ENCODE data around the gene STXBP5. TPM values are rescaled to one million over a fixed set of nuclear protein-coding genes. Genes with fewer than 3 reads are reported as not detected.

Gene STXBP5
- 10 to 100 TPM; 18.1 to 22.1 (median 20.0) TPM for total RNA-seq

DNA sequence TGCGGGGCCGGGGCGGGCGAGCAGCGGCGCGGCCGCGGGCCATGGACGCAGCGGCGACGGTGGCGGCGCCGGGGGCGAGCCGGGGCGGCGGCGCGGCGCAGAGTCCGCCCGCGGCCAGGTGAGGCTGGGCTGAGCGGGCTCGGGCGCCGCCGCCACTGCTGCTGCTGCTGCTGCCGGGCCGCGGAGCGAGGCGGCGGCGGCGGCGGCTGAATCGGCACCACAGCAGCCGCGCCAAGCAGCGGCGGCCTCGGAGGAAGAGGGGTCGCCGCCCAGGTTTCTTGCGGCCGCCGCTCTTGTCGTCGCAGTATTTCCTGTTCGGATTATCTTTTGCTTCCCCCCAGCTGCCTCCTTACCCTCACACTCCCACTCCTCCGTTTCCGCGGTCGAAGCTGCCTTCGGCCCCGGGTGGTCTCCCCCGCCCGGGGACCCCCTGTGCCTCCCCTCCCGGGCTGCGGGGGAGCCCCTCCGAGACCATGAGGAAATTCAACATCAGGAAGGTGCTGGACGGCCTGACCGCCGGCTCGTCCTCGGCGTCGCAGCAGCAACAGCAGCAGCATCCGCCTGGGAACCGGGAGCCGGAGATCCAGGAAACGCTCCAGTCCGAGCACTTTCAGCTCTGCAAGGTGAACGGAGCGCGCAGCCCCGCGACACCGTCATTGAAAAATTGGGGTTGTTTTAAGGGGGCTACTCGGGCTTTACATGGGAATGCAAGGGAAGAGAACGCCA lies at the start of gene STXBP5:
STXBP5 (plus strand) TSS at position 358 of the 726 bp plus-strand sequence; CDS start at position 474, 116 bp downstream.
- DNase-seq (ENCODE audit: extremely low spot score), result no peak
- TF ChIP-seq, protein P1, sequence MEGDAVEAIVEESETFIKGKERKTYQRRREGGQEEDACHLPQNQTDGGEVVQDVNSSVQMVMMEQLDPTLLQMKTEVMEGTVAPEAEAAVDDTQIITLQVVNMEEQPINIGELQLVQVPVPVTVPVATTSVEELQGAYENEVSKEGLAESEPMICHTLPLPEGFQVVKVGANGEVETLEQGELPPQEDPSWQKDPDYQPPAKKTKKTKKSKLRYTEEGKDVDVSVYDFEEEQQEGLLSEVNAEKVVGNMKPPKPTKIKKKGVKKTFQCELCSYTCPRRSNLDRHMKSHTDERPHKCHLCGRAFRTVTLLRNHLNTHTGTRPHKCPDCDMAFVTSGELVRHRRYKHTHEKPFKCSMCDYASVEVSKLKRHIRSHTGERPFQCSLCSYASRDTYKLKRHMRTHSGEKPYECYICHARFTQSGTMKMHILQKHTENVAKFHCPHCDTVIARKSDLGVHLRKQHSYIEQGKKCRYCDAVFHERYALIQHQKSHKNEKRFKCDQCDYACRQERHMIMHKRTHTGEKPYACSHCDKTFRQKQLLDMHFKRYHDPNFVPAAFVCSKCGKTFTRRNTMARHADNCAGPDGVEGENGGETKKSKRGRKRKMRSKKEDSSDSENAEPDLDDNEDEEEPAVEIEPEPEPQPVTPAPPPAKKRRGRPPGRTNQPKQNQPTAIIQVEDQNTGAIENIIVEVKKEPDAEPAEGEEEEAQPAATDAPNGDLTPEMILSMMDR (IDR thresholded peaks at IDR 0.05), result no peak
- TF ChIP-seq EP300 (IDR thresholded peaks at IDR 0.05), result no peak
- peak; percentile 41 to 54 for TF ChIP-seq POLR2AphosphoS5 (IDR thresholded peaks at IDR 0.05)
- TF ChIP-seq POLR2A (IDR thresholded peaks at IDR 0.05; ENCODE audit: low read depth), result no peak
- Histone ChIP-seq H3K9me3 (no peaks in the 10 kb centered on the region), H3K27ac (replicated peaks in 1 of 4) (peak within 1 kb of the TSS; percentile 94 to 98 (median 95)), H3K27me3 (no peaks in the 10 kb centered on the region), H3K4me3 (peak within 1 kb of the TSS; percentile 83 to 97 (median 88)), H3K36me3 (no peaks in the 10 kb centered on the region), H3K4me1 (peaks cover 3 to 37% (median 28%) of the 10 kb centered on the region in 4 donors)
- WGBS, result 3% methylated on average over 21 of the region's 85 CpGs
- intact Hi-C loops (cut with DNase I), result loop anchor here (10.0 kb wide), 1 partner anchor 659 kb away; the partner anchor contains the start of gene RAB32

DNA sequence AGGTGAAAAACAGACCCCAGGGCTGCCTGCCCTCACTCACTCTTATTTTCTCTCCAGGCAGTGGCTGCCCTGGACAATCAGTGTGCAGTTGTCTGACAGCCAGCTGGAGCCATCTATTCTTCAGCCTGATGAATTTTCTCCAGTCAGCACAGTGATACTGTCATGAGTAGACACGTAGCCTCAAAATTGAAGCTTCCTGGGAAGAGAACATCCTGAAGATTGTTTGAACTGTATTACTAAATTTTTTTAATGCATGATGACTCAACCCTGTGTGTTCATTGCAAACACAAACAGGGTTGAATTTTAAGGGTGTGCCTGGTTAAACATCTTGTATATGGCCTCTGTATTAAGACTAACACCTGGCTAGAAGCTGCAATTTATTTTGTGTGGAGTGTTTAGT lies 49.8 kb upstream of the STXBP5 start:
- TF ChIP-seq POLR2A (IDR thresholded peaks at IDR 0.05; ENCODE audit: low read depth) (no peak), EP300 (IDR thresholded peaks at IDR 0.05) (no peak), POLR2AphosphoS5 (IDR thresholded peaks at IDR 0.05) (no peak)
- TF ChIP-seq, protein P1 (IDR thresholded peaks at IDR 0.05), result no peak
- DNase-seq (ENCODE audit: extremely low spot score), result no peak
- H3K27me3 ChIP-seq, result no peaks in the 10 kb centered on the region
- H3K27ac ChIP-seq (replicated peaks in 1 of 4), result no peak overlapping the region
- no peaks in the 10 kb centered on the region for H3K4me1 ChIP-seq
- no peaks in the 10 kb centered on the region for H3K36me3 ChIP-seq
- intact Hi-C loops (cut with DNase I), result no loop called here
- no peaks in the 10 kb centered on the region for H3K9me3 ChIP-seq
- 80% methylated on average over 1 of the region's 1 CpG for WGBS
- H3K4me3 ChIP-seq, result no peak overlapping the region

DNA sequence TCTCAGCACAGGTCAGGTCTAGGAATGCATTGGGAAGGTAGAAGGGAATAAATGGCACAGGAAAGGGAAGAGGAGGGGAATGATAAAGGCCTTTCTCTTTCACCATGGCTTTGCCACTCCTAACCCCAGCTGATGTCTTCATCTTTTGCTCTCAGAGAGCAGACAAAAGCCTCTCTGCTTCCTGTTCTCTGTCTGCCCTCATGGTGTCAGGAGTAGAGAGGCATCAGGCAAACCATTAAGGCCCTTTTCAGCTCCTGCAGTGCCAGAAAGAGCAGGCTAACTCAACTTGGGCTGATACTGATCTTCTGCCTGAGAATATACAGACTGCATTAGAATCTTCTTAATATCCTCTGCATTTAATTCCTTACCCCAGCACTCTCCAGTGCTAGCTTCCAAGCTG lies 48.0 kb upstream of the STXBP5 start:
- H3K36me3 ChIP-seq, result no peaks in the 10 kb centered on the region

DNA sequence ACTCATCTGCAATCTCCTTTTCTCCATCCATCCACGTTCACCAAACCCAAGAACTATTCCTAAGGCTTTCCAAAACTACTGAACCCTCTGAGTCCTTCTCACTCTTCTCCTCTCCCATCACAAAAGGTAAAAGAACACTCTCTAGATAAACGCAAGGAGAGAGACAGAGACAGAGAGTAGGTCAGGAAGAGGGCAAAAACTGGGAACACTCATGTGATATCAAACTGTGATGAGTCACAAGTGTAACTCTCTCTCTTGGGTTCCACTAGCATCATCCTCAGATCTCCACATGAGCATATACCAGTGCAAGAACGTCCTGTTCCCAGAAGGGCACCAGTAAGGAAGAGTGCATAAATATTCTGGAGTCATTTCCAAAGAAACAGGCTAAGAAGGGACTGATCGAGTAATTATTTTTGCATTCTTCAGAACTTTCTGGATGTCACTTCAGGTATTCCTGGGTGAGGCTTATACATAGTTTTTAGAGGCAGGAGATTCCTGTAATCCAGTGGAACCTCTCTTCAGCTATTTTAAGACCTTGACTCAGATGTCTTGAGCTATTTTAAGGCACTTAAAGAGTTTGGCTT lies 47.3 kb upstream of the STXBP5 start:
- TF ChIP-seq, protein P1 (IDR thresholded peaks at IDR 0.05), result no peak
- TF ChIP-seq POLR2A (IDR thresholded peaks at IDR 0.05; ENCODE audit: low read depth), result no peak
- no peak for TF ChIP-seq EP300 (IDR thresholded peaks at IDR 0.05)
- no peak for TF ChIP-seq POLR2AphosphoS5 (IDR thresholded peaks at IDR 0.05)
- Histone ChIP-seq H3K27ac (replicated peaks in 1 of 4) (no peak overlapping the region), H3K4me3 (no peak overlapping the region), H3K4me1 (no peaks in the 10 kb centered on the region), H3K9me3 (no peaks in the 10 kb centered on the region), H3K27me3 (no peaks in the 10 kb centered on the region), H3K36me3 (no peaks in the 10 kb centered on the region)
- 82% methylated on average over 4 of the region's 4 CpGs for WGBS
- intact Hi-C loops (cut with DNase I), result no loop called here
- DNase-seq (ENCODE audit: extremely low spot score), result no peak

More for the DNA sequence above, 48.0 kb upstream of the STXBP5 start:
- Histone ChIP-seq H3K27me3 (no peaks in the 10 kb centered on the region), H3K4me3 (no peak overlapping the region), H3K4me1 (no peaks in the 10 kb centered on the region), H3K27ac (replicated peaks in 1 of 4) (no peak overlapping the region), H3K9me3 (no peaks in the 10 kb centered on the region)
- intact Hi-C loops (cut with DNase I), result no loop called here
- TF ChIP-seq, protein P1 (IDR thresholded peaks at IDR 0.05), result no peak
- TF ChIP-seq POLR2A (IDR thresholded peaks at IDR 0.05; ENCODE audit: low read depth), result no peak
- TF ChIP-seq EP300 (IDR thresholded peaks at IDR 0.05), result no peak
- no peak for TF ChIP-seq POLR2AphosphoS5 (IDR thresholded peaks at IDR 0.05)
- no peak for DNase-seq (ENCODE audit: extremely low spot score)

Data from esophagus muscularis mucosa (tissue), 4 donors.